Fibroblast of pulmonary artery (primary cell): ENCODE data around the gene PLB1.
A peak's percentile ranks its signal among the peaks of the same experiment; 100 is the strongest.

ENCODE experiments used
- DNase-seq: peaks from one replicate; pipeline ENCODE4 v3.0.0-alpha.2; 2010; ENCODE audit warnings: low read depth
- H3K4me3 ChIP-seq: replicated peaks from 2 replicates; pipeline ENCODE4 v1.5.1; 2011; ENCODE audit warnings: low read depth, mild to moderate bottlenecking, control low read depth, low read length, moderate library complexity
- CTCF ChIP-seq: IDR thresholded peaks from 2 replicates; pipeline ENCODE4 v1.5.1; 2011; ENCODE audit warnings: mild to moderate bottlenecking, control low read depth, low read length, inconsistent platforms; ENCODE audit errors: missing control alignments

Gene PLB1

GRCh38 chr2:28621172-28622100, 125.6 kb downstream of the PLB1 start:
- DNase-seq = peak; percentile 99
- peak; percentile 44 for TF ChIP-seq CTCF
- H3K4me3 ChIP-seq = no peak overlapping the region

GRCh38 chr2:28622101-28622499, 126.2 kb downstream of the PLB1 start:
- no peak overlapping the region for H3K4me3 ChIP-seq
- no peak for TF ChIP-seq CTCF
- DNase-seq = peak; percentile 44

GRCh38 chr2:28623582-28624405, 127.9 kb downstream of the PLB1 start:
- no peak for DNase-seq
- no peak for TF ChIP-seq CTCF
- no peak overlapping the region for H3K4me3 ChIP-seq

- no peak for TF ChIP-seq CTCF
- H3K4me3 ChIP-seq = no peak overlapping the region
- DNase-seq = no peak
Measured at GRCh38 chr2:28624436-28624792, 128.6 kb downstream of the PLB1 start.

GRCh38 chr2:28624793-28625701, 129.2 kb downstream of the PLB1 start:
- TF ChIP-seq CTCF = no peak
- H3K4me3 ChIP-seq = no peak overlapping the region
- DNase-seq = peak; percentile 79

GRCh38 chr2:28626376-28626775, 130.5 kb downstream of the PLB1 start:
- H3K4me3 ChIP-seq = no peak overlapping the region
- TF ChIP-seq CTCF = no peak
- DNase-seq = no peak
